Mammary epithelial cell (primary cell): ENCODE data around the gene LRRN2.

Source experiments
- EZH2 ChIP-seq: IDR thresholded peaks from 2 replicates; pipeline ENCODE4 v1.6.1; 2012; ENCODE audit warnings: low read length, inconsistent platforms, borderline replicate concordance
- TF ChIP-seq, protein P1 (sequence below), 2 donors: IDR thresholded peaks in 1 of 2; conservative IDR thresholded peaks in 1 of 2; 2 replicates each; pipeline ENCODE4 v1.5.1; 2011 to 2012; ENCODE audit warnings: inconsistent platforms in 2 of 2, low read length in 2 of 2, mild to moderate bottlenecking in 2 of 2, control low read depth in 1 of 2, low read depth in 1 of 2; ENCODE audit not compliant: insufficient read depth in 1 of 2; ENCODE audit errors: extremely low read depth in 1 of 2

DNA sequence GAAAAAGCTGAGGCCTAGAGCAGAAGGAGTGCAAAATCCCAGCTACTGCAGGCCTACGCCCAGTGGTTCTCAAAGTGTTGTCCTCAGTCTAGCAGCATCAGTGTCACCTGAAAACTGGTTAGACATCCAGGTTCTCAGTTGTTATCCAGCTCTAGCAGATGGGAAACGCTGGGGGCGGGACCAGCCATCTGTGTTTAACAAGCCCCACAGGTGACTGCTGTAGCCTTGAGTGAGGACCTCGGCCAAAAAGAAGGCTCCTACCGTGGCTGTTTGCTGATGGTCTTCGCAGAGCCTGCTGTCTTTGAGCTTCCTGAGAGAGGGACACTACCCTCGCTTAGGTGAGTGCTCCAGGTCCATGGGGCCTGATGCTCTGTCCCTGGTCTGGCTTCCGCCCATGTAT is 69.7 kb downstream of the LRRN2 start:
- no peak for TF ChIP-seq EZH2
- TF ChIP-seq, protein P1, sequence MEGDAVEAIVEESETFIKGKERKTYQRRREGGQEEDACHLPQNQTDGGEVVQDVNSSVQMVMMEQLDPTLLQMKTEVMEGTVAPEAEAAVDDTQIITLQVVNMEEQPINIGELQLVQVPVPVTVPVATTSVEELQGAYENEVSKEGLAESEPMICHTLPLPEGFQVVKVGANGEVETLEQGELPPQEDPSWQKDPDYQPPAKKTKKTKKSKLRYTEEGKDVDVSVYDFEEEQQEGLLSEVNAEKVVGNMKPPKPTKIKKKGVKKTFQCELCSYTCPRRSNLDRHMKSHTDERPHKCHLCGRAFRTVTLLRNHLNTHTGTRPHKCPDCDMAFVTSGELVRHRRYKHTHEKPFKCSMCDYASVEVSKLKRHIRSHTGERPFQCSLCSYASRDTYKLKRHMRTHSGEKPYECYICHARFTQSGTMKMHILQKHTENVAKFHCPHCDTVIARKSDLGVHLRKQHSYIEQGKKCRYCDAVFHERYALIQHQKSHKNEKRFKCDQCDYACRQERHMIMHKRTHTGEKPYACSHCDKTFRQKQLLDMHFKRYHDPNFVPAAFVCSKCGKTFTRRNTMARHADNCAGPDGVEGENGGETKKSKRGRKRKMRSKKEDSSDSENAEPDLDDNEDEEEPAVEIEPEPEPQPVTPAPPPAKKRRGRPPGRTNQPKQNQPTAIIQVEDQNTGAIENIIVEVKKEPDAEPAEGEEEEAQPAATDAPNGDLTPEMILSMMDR (conservative IDR thresholded peaks at IDR 0.05 in 1 of 2, IDR thresholded peaks at IDR 0.05 in 1 of 2; ENCODE audit: extremely low read depth in 1 of 2, insufficient read depth in 1 of 2, low read depth in 1 of 2, low read length in 2 of 2), result no peak
